GM15510 (cell line): Measurements from ENCODE around the gene COL25A1.

Source experiments
- POLR2A ChIP-seq: IDR thresholded peaks from 3 replicates; pipeline ENCODE4 v1.6.1; 2011; ENCODE audit warnings: borderline replicate concordance; ENCODE audit not compliant: insufficient read length; ENCODE audit errors: extremely low read depth

Gene COL25A1

GRCh38 chr4:109014593-109015412, 287.7 kb downstream of the COL25A1 start:
- TF ChIP-seq POLR2A: no peak

DNA sequence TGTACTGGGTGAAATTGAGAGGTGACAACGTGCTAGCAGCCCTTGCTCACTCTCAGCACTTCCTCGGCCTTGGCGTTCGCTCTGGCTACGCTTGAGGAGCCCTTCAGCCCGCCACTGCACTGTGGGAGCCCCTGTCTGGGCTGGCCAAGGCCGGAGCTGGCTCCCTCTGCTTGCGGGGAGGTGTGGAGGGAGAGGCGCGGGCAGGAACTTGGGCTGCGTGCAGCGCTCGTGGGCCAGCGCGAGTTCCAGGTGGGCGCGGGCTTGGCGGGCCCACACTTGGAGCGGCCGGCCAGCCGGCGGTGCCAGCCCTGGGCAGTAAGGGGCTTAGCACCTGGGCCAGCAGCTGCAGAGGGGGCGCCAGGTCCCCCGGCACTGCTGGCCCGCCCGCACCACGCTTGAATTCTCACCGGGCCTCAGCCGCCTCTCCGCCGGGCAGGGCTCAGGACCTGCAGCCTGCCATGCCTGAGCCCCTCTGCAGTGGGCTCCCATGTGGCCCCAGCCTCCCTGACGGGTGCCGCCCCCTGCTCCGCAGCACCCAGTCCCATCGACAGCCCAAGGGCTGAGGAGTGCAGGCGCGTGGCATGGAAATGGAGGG, 290.1 kb downstream of the COL25A1 start:
- no peak for TF ChIP-seq POLR2A

DNA sequence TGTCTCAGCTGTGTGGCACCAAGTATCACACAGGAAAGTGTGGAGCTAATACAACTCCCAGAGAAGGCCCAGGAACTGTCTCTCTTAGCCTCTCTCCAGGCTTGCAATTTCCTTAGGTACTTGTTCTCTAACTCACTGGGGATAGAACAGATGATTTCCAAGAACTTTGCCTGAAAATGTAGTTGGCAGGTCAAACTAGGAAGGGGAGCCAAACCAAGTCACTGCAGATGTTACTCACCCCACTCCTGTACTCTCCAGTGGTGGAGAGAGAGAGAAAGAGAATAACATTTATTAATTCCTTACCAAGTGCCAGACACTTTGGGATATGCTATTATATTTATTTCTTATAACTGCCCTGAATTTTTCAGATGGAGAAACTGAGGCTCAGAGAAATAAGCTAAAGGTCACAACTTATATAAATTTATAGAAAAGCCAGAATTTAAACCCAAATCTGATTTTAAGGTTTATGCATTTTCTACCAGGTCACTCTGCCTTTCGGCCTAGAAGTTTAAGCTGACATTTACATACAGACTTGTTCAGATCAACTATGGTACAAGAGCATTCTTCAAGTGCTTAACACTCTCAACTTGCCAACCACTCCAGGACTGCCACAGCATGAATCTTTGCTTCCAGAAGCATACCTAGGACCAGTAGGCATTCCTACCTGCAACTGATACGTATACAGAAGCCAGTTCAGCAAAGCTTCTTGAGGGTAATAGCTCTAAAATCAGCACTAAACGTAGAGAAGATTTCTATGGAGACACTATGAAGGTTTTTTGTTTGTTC, 291.0 kb downstream of the COL25A1 start:
- TF ChIP-seq POLR2A: no peak

DNA sequence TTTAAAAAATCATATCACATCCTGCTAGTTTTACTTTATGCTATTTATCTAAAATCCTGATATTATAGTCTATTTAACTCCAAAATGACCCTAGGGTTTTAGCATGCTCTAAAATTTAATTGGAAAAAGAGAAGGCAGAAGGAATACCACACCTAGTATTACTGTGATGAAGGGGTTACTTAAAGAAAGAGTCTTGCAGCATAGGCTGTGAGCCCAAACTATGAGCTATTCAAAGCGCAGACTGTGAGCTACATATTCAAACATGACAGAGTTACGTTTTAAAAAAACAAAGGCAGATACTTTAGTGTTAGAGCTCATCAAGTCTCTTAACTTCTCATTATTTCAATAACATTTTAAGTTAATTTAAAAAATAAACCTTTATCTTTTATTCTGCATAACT, 291.9 kb downstream of the COL25A1 start:
- no peak for TF ChIP-seq POLR2A

DNA sequence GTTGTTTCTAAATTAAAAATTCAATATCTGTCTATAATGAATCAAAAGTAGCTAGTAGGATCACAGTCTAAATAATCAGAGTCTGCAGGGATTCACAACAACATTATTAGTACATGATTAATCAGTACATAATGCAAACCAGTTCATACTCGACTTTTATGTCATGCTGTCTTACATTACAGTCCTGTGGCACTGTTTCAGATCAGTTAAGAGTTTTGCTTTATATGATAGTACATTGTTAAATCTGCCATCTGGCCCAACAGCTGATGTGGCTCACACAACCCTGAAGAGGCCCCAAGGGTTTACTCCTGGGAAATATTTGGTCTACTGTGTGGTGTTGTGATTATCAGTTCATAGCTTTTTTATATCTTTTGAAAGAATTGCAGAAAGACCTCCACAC, 292.5 kb downstream of the COL25A1 start:
- TF ChIP-seq POLR2A: no peak

- TF ChIP-seq POLR2A: no peak
Measured at GRCh38 chr4:109007976-109008375, 294.5 kb downstream of the COL25A1 start.

GRCh38 chr4:109005523-109005922, 296.9 kb downstream of the COL25A1 start:
- TF ChIP-seq POLR2A: no peak

- no peak for TF ChIP-seq POLR2A
Measured at GRCh38 chr4:109004418-109004817, 298.0 kb downstream of the COL25A1 start.

DNA sequence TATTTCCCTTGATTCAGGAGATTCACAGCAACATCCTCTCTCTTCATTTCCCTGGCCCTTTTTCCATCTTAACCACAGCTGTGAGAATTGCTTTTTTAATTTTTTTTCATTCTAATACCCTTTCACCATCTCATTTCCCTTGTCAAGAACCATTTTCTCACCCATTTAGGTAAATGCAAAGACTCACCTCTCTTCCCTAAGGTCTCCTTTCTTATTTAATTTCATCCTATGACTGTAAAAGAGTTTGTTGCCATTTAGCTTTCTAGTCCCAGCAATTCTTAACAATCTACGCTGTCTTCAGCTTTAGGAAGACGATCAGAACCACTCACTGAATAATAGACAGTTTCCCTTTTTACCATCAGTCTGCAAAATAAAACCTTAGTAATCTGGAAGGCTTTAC, 298.5 kb downstream of the COL25A1 start:
- TF ChIP-seq POLR2A: no peak

DNA sequence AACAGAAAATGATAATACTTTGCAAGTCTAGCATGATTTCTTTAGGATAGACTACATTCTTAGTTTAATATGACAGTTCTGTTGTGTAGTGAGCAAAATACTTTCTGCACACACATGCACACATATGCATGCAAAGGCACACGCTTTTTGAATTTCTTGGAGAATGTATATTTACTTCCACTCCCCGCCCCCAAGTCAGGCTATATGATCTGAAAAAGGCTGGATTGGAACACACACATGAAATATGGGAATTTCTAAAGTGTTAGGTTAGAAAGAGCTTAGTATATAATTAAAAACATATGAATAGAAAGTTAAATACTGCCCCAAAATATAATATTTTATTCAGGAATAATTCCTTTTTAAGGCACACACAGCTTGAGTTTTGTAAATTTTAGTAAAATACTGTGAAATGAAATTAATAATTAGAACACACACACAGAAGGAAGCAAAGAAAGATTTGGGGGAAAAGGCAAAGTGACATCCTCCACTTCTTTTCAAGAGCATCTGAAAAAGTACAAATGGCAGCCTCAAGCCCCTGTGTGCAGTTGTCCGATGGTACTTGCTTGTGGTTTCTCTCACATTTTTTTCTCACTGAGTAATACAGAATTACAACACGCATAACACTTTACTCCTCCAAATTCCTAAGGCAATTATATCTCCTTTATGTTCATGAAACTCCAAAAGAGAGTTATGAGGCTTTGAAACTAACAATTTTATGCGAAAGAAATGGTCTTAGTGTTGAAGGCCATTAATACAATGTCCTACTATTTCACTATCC, 310.7 kb downstream of the COL25A1 start:
- no peak for TF ChIP-seq POLR2A

GRCh38 chr4:108988464-108989195, 313.8 kb downstream of the COL25A1 start:
- TF ChIP-seq POLR2A: no peak

DNA sequence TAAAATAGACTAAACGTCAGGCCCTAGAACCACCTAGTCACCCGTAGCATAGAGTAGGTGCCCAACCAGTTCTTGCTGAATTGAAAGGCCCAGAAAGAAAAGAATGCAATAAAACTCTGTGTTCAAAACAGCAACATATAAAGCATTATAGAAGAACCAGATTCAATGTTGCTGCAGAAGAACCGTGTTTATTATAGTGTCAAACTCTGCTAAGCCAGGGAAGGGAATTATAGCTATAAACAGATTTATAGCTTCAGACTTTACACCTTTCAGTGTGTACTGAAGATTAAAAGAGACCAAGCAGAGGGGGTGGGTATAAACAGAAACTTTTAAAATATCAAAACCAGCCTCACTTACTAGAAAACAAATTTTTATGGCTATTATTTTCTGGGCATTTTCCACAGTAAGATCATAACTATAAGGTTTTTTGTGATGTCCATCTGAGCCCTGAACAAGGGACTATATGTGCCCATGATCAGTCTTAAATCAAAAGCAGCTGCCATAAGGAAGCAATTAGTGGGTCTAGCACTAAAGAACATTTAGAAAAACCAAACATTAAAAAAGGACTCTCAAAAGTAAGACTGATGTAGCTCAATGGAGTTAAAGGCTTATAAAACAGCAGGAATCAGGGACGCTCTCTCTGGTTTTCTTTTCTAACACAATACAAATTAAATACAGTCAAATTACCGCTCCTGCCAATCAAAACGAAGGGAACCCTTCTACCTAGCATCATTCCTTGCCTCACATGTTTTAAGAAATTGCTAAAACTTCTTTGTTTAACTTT, 319.9 kb downstream of the COL25A1 start:
- no peak for TF ChIP-seq POLR2A
